Peyer's patch (tissue), 4 donors: ENCODE measurements around the gene SNX32.

Source experiments
- POLR2A ChIP-seq, 2 donors: fragments of 450-650 bp; IDR thresholded peaks; one replicate each; pipeline ENCODE4 v1.5.1; 2017; ENCODE audit warnings: antibody characterized with exemption in 2 of 2, mild to moderate bottlenecking in 2 of 2, moderate library complexity in 2 of 2
- TF ChIP-seq, protein P1 (sequence below), 6 experiments: fragments of 450-650 bp in 4 of 6; fragments of 200-600 bp in 2 of 6; sonication (generic) in 1 of 6; IDR thresholded peaks; one replicate each; pipeline ENCODE4 v1.5.1; 2017 to 2019; ENCODE audit warnings: antibody characterized with exemption in 6 of 6, mild to moderate bottlenecking in 3 of 6, moderate library complexity in 1 of 6

DNA sequence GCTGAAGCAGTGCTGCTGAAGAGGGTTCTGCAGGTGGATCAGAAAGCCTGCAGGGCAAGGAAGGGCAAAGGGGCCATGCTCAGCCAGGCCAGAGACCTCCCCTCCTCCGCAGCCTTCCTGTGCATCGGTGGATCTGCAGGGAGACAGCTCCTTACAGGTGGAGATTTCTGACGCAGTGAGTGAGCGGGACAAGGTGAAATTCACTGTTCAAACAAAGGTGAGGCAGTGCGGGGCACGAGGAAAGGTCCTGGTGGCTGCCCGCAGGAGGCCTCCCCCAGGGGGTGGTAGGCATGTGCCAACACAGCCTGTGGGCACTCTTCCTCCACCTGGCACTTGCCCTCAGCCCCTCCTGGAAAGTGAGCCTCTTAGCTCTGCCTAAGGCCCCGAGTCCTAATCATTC, 15.6 kb downstream of the SNX32 start:
- TF ChIP-seq POLR2A (IDR thresholded peaks at IDR 0.05): no peak
- TF ChIP-seq, protein P1, sequence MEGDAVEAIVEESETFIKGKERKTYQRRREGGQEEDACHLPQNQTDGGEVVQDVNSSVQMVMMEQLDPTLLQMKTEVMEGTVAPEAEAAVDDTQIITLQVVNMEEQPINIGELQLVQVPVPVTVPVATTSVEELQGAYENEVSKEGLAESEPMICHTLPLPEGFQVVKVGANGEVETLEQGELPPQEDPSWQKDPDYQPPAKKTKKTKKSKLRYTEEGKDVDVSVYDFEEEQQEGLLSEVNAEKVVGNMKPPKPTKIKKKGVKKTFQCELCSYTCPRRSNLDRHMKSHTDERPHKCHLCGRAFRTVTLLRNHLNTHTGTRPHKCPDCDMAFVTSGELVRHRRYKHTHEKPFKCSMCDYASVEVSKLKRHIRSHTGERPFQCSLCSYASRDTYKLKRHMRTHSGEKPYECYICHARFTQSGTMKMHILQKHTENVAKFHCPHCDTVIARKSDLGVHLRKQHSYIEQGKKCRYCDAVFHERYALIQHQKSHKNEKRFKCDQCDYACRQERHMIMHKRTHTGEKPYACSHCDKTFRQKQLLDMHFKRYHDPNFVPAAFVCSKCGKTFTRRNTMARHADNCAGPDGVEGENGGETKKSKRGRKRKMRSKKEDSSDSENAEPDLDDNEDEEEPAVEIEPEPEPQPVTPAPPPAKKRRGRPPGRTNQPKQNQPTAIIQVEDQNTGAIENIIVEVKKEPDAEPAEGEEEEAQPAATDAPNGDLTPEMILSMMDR (IDR thresholded peaks at IDR 0.05): no peak
